OCI-LY3 (cell line): ENCODE results near the gene MEPCE.

Experiments
- CTCF ChIP-seq: fragments of 200-600, 300-600 bp; sonication (generic); IDR thresholded peaks from 2 replicates; pipeline ENCODE4 v1.5.1; 2014; ENCODE audit warnings: antibody characterized with exemption, low read length, low read depth
- EZH2phosphoT487 ChIP-seq: fragments of 200-600 bp; shearing (Covaris generic); IDR thresholded peaks from 2 replicates; pipeline ENCODE4 v1.6.1; 2018; ENCODE audit warnings: antibody characterized with exemption, mixed run types, low read depth

- no peak for TF ChIP-seq CTCF
- no peak for TF ChIP-seq EZH2phosphoT487
Measured at GRCh38 chr7:100433276-100433591, 3.6 kb downstream of the MEPCE start.
